Frontal cortex (tissue), 4 donors: ENCODE results near the gene TCEANC2. TPM values are rescaled to one million over a fixed set of nuclear protein-coding genes. Genes with fewer than 3 reads are reported as not detected.
"Not testable (repeated sequence)": the region's sequence is repeated elsewhere in the genome, so short reads cannot be mapped to it uniquely, and the experiment has no call there.

Experiments used
- DNase-seq, 2 donors: peaks; one replicate each; pipeline ENCODE4 v3.0.0; 2012; ENCODE audit warnings: low spot score in 2 of 2
- FAIRE-seq: peaks from 2 replicates; lab custom pipeline; 2012; peaks lifted over from hg19 to GRCh38; lab: Jason Lieb, UNC
- total RNA-seq: library from RNA; depleted of rRNA; stranded (reverse); fragments of >200 nt; gene quantifications from one replicate; pipeline ENCODE4 v1.2.3, GENCODE V29; 2014
- donor health status: control.
- donor health status: control.
- donor health status: control.

The TCEANC2 gene
- total RNA-seq, result 4.9 TPM

DNA sequence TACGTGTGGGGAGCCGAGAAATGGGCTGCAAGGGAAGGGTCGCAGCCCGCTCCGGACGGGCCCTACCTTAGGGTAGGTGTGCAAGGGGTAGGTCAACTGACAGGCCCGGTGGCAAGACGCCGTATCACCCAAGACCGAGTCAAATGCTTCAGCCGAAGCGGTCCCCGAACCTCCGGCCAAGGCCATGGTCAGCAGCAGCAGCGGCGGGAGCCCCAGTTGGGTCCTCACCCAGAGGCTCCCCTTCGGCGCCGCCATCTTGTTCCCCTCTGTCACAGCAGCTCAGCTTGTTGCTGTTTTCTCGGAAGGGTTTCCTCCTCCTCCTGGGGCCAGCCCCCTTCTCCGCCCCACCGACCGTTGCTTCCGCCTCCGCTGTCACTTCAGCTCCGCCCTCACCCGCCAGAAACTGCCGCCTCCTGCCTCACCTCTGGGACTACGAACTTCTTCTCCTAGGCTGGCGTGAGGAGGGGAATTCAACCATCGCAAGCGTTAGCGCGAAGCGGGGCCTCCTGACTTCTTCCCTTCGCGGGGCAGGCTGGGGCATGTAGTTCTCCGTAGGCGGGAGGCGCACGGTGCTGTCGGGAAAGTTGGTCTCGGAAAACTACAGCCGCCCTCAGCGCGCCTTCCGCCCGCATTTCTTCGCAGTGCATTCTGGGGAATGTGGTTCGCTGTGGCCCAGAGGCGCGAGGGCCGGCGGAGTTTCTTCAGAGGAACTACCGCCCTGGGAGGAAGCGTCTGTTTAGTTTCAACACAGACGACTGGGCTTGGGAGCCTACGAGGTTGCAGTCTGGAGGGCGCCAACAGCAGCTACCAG is at the start of gene TCEANC2, which contains the start of gene TMEM59:
Gene TCEANC2 (plus strand): TSS at position 675 of the 811 bp plus-strand sequence. CDS start 815 bp downstream, outside the sequence.
Gene TMEM59 (minus strand): TSS at position 271 of the 811 bp plus-strand sequence. CDS start 16 bp downstream, at position 255.
- DNase-seq (peak; percentile 64 to 89), FAIRE-seq (no peak)

GRCh38 chr1:54003750-54004480 is 49.5 kb upstream of the TCEANC2 start:
- not testable (repeated sequence) for FAIRE-seq

DNA sequence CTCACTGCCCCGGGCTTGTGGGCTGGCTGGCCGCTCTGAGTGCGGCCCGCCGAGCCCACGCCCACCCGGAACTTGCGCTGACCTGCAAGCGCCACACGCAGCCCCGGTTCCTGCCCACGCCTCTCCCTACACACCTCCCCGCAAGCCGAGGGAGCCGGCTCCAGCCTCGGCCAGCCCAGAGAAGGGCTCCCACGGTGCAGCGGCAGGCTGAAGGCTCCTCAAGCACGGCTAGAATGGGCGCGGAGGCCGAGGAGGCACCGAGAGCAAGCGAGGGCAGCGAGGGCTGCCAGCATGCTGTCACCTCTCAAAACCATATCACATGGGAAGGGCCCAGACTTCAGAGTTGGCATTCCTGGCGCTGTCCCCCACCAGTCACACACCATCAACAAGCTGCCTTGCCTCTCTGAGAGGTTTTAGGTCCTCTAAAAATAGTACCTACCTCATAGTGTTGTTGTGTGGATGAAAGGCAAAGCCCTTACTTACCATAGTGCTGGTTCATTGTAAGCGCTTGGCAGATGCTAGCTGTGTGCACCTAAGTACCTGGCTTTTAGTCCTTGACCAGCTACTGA is 48.8 kb upstream of the TCEANC2 start:
- DNase-seq, result no peak
- no peak for FAIRE-seq

More at GRCh38 chr1:54003750-54004480, 49.5 kb upstream of the TCEANC2 start:
- DNase-seq, result not testable (repeated sequence)

DNA sequence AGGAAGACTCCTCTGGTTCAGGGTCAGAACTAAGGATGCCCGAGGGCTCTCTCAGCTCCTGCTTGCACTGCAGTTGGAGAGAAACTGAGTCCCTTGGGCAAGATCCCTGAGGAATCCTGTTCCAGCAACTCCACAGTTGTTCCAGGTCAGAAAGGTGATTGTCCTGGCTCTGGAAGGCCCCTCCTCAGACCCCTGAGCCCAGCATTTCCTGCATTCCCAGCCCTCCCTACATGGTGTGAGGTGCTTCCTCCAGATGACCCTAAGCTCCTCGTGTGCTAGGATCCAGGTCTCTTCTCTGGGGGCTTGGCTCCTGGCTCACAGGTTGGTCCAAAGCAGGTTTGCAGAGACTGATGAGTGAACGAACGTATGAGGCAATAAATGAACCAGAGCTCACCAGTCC is 46.9 kb upstream of the TCEANC2 start:
- FAIRE-seq (no peak), DNase-seq (no peak)

- DNase-seq (no peak), FAIRE-seq (no peak)
Measured at GRCh38 chr1:54007613-54008012, 45.8 kb upstream of the TCEANC2 start.

- DNase-seq (no peak), FAIRE-seq (no peak)
Measured at GRCh38 chr1:54008876-54009275, 44.5 kb upstream of the TCEANC2 start.

DNA sequence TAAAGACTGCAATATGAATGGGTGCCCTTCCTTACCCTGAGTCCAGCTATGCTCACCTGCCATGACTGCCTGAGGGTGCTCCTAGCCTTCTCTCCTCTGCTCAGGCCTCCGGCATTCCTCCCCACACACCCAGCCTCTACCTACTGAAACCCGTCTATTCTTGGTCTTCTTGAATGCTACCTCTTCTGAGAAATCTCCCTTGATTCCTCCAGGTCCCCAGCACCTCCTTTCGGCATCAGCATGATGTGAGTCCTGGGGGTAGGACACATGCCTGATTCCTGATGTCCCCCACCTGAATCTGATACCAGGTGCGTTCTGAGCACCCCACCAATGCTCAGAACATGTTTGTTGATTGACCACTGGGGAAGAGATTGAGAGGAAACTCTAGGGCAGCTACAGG is 44.0 kb upstream of the TCEANC2 start:
- FAIRE-seq (no peak), DNase-seq (no peak)

DNA sequence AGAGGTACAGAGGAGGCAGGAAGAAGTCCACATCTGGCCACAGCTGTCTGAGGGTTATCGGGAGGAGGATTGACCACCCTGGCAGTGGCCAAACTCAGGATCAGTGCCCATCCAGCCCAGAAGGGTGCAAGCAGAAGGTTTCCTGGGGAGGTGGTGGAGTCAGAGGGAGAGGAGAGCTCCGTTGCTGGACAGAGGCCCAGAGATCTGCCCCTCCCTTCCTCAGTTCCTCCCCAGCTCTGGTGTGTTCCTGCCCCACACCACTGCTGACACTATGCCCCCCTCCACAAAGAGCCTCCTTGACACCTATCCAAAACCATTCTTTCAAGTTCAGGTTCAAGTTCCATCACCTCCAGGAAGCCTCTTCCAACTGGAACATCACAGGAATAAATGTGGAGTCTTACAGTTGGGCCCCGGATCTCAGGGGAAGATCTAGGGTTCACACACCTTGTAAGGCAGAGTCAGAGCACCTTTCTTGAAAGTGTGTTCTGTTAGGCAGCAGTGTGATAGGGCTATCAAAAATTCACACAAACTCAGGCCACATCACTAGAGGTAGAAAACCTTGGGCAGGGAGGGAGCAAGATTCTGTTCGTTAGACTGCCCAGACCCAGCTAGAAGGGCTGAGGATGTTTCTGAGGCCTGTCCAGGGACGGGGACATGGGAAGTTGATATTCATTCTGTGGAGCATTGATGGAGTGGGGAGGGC is 42.8 kb upstream of the TCEANC2 start:
- FAIRE-seq (no peak), DNase-seq (no peak)

DNA sequence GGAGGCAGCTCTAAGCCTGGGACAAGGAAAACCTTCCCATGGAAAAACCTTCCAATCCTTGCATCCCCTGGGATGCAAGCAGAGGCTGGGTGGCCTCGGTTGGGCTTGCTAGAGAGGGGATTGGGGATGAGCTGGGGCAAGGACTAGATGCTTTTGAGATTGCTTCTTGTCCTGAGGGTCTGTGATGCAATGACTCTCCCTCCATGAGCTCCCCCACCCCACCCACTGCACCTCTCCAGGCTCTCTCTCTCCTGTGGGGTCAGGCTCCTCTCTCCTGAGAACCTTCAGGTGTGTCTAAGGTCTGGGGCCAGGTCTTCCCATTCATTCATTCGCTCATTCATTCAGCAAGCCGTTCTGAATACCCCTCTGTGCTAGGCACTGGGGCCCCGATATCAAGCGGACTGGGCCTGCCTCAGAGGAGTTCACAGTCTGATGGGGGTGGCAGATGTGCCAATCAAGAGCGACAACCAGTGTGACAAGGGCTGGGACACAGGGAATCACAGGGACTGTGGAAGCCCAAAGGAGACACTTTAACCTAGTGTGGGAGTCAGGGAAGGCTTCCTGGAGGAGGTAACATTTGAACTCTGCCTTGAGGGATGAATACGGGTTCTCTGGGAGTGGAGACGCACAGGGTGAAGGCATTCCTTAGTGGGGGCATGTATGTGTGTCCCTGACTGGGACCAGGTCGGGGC is 41.9 kb upstream of the TCEANC2 start:
- FAIRE-seq (no peak), DNase-seq (no peak)

GRCh38 chr1:54012008-54012325 is 41.4 kb upstream of the TCEANC2 start:
- no peak for DNase-seq
- no peak for FAIRE-seq

DNA sequence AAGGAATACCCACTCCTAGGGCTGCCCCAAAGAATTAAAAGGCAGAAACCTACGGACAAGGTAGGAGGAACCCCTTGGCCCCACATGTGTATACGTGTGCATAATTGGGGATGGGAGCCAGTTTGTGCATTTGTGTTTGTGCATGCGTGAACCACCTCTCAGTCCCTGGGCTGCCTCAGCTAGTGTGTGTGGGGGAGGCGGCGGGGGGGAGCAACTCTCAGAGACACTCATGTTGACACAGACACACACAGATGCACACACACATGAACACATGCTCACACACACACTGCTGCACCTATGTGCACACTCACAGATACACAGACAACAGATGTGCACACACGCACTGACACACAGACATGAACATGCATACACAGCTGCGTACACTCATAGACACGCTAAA is 40.5 kb upstream of the TCEANC2 start:
- no peak for DNase-seq

GRCh38 chr1:54013393-54014008 is 39.9 kb upstream of the TCEANC2 start:
- DNase-seq (no peak), FAIRE-seq (no peak)

More for the DNA sequence above, 40.5 kb upstream of the TCEANC2 start:
- FAIRE-seq, result no peak

DNA sequence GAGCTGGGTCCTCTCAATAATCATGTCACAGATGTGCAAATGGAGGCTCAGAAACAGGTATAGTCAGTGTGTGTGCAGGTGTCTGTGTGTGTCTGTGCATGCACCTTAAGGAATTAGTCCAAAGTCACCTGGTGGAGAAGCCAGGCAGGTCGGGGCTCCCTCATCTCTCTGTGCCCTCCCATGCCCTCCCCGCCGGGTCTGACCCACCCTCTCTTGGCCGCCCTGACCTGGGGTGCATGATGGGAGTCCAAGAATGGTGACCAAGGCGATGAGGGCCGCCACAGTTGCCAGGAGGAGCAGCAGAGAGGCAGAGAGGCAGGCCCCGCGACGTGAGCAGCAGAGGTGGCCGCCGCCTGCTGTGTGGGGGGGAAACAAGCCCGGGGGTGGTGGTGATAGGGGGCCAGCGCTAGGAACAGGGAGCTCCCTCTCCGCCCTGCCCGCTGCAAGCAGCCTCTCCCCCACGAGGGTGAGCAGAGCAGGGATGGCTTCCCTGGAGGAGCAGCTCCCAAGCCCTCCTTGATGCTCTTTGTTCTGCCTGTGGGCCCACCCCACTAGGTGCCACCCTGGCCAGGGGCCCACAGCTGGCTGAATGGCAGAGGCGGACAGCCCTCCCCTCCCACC is 39.3 kb upstream of the TCEANC2 start:
- FAIRE-seq (no peak), DNase-seq (no peak)

DNA sequence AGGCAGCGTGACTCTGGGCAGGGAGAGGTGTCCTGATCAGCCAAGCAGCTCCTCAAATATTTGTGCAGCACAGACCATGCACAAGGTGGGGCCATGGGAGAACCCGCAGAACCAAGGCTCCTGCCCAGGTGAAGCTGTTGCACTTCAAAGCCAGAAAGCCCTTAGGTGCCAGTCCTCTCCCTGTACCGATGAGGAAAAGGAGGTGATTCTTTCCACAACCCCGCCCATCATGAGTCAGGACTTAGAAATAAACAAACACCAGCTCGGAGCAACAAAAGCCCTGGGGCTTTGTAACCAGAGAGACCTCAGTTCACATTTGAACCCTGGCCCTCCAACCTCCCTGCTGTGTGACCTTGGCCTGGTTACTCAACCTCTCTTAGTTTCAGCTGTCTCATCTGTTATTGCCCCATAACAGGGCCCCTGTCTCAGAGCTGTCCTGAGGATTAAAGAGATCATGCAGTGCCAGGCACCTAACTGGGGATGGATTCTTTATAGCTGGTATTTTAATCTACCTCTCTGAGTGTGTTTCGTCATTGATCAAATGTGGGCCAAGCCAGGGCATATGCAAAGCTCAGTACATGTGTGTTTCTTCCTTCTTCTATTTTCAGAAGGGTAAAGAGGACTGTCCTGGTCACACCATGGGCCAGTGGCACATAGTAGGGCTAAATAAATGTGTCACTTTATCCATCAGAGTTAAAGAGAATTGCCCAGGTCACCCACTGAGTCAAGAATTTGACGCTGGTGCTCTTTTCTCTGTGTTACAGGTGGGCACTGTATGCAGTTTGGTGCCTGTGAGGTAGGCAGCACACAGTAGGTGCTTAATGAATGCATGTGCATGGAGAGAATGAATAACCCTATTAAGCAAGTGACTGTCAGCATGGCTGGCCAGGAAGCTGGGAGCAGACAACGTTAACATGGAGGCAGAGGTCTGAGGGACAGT is 36.8 kb upstream of the TCEANC2 start:
- FAIRE-seq (no peak), DNase-seq (no peak)

- FAIRE-seq (no peak), DNase-seq (no peak)
Measured at GRCh38 chr1:54017979-54018378, 35.4 kb upstream of the TCEANC2 start, which contains the start of gene LDLRAD1. TSS of gene LDLRAD1 (minus strand) at chr1:54018186. CDS start at chr1:54018112, 74 bp downstream.

DNA sequence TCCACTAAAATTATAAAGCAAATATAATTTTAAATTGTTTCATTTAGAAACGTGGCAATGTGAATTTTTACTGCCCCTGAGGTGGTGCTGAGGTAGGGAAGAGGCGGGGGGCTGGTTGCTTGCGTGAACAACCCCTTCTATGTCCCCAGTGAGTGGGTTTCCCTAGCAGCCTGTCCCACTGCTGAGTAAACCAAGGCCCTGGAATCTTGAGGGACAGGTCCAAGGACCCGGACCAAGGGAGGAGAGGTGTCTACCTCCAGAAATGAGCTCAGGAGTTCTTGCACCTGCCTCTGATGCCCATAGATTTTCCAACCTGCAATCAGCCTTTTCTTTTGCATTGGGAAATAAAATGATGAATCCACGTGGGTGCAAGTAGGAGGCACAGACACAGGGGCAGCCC is 34.8 kb upstream of the TCEANC2 start:
- DNase-seq, result no peak
- FAIRE-seq, result no peak

GRCh38 chr1:54019562-54020176 is 33.7 kb upstream of the TCEANC2 start:
- not testable (repeated sequence) for DNase-seq, FAIRE-seq
